Measurements from ENCODE around the gene CD96. TPM values are rescaled to one million over a fixed set of nuclear protein-coding genes. Genes with fewer than 3 reads are reported as not detected.

CD96 gene
- total and polyA plus RNA-seq, 2 experiments from 2014 or later, result 0.60 to 2.0 TPM

- Histone ChIP-seq H3K27me3 (no peaks in the 10 kb centered on the region), H3K36me3 (replicated peaks; ENCODE audit: insufficient read depth, low read depth) (no peaks in the 10 kb centered on the region), H3K4me1 (ENCODE audit: insufficient read depth) (no peaks in the 10 kb centered on the region), H4K20me1 (ENCODE audit: insufficient read depth, poor library complexity, severe bottlenecking) (no peaks in the 10 kb centered on the region), H3K4me3 (no peak overlapping the region), H3K79me2 (no peaks in the 10 kb centered on the region), H3K4me2 (no peak overlapping the region), H3K9me2 (replicated peaks; ENCODE audit: insufficient read depth) (no peaks in the 10 kb centered on the region), H2AFZ (no peak overlapping the region), H3K9me3 (ENCODE audit: low read depth) (no peaks in the 10 kb centered on the region), H3K27ac (no peak overlapping the region)
- TF ChIP-seq EZH2phosphoT487 (IDR thresholded peaks at IDR 0.05; ENCODE audit: low read depth, severe bottlenecking, unreplicated experiment), result no peak
- no peak for TF ChIP-seq EZH2 (IDR thresholded peaks at IDR 0.05; ENCODE audit: borderline replicate concordance)
- peak; percentile 63 for TF ChIP-seq CTCF (IDR thresholded peaks at IDR 0.05; ENCODE audit: poor library complexity)
- 79% methylated on average over 4 of the region's 4 CpGs for WGBS (ENCODE audit: low lambda C conversion rate, missing lambda C conversion rate)
- peak; percentile 74 for DNase-seq (ENCODE audit: low spot score)
These were observed 36.0 kb downstream of the CD96 start for GRCh38 chr3:111577798-111578685.

GRCh38 chr3:111578867-111579266, 36.9 kb downstream of the CD96 start:
- Histone ChIP-seq H3K4me1 (ENCODE audit: insufficient read depth) (no peaks in the 10 kb centered on the region), H3K36me3 (replicated peaks; ENCODE audit: insufficient read depth, low read depth) (no peaks in the 10 kb centered on the region), H2AFZ (no peak overlapping the region), H3K4me2 (no peak overlapping the region), H4K20me1 (ENCODE audit: insufficient read depth, poor library complexity, severe bottlenecking) (no peaks in the 10 kb centered on the region), H3K9me3 (ENCODE audit: low read depth) (no peaks in the 10 kb centered on the region), H3K9me2 (replicated peaks; ENCODE audit: insufficient read depth) (no peaks in the 10 kb centered on the region), H3K4me3 (no peak overlapping the region), H3K27ac (no peak overlapping the region), H3K27me3 (no peaks in the 10 kb centered on the region), H3K79me2 (no peaks in the 10 kb centered on the region)
- TF ChIP-seq CTCF (IDR thresholded peaks at IDR 0.05; ENCODE audit: poor library complexity) (no peak), EZH2phosphoT487 (IDR thresholded peaks at IDR 0.05; ENCODE audit: low read depth, severe bottlenecking, unreplicated experiment) (no peak)
- WGBS (ENCODE audit: low lambda C conversion rate, missing lambda C conversion rate), result 98% methylated on average over 4 of the region's 4 CpGs
- no peak for DNase-seq (ENCODE audit: low spot score)

GRCh38 chr3:111579495-111579894, 37.5 kb downstream of the CD96 start:
- no peaks in the 10 kb centered on the region for H3K9me3 ChIP-seq (ENCODE audit: low read depth)
- H3K36me3 ChIP-seq (replicated peaks; ENCODE audit: insufficient read depth, low read depth), result no peaks in the 10 kb centered on the region
- no peak for DNase-seq (ENCODE audit: low spot score)
- peaks cover under 1% of the 10 kb centered on the region for H3K4me1 ChIP-seq (ENCODE audit: insufficient read depth)
- WGBS (ENCODE audit: low lambda C conversion rate, missing lambda C conversion rate), result 94% methylated on average over 5 of the region's 5 CpGs
- H3K27ac ChIP-seq, result no peak overlapping the region
- no peaks in the 10 kb centered on the region for H4K20me1 ChIP-seq (ENCODE audit: insufficient read depth, poor library complexity, severe bottlenecking)
- no peaks in the 10 kb centered on the region for H3K9me2 ChIP-seq (replicated peaks; ENCODE audit: insufficient read depth)
- no peak overlapping the region for H3K4me2 ChIP-seq
- no peak overlapping the region for H3K4me3 ChIP-seq
- H3K27me3 ChIP-seq, result no peaks in the 10 kb centered on the region
- TF ChIP-seq CTCF (IDR thresholded peaks at IDR 0.05; ENCODE audit: poor library complexity) (no peak), EZH2 (IDR thresholded peaks at IDR 0.05; ENCODE audit: borderline replicate concordance) (no peak), EZH2phosphoT487 (IDR thresholded peaks at IDR 0.05; ENCODE audit: low read depth, severe bottlenecking, unreplicated experiment) (no peak)
- no peak overlapping the region for H2AFZ ChIP-seq
- H3K79me2 ChIP-seq, result no peaks in the 10 kb centered on the region

Data from hepatocyte (in vitro differentiated cells).